Stimulated activated CD8-positive, alpha-beta memory T cell treated with anti-CD3 and anti-CD28 coated beads, Interleukin-12 subunit alpha, Interleukin-12 subunit beta, amount 100 ng/mL, for 1 hour (primary cell): ENCODE data around the gene SERPINB5.

Source experiments
- DNase-seq: peaks from one replicate; pipeline ENCODE4 v3.0.0-alpha.2; 2020; ENCODE audit warnings: low read depth

Gene SERPINB5

GRCh38 chr18:63468575-63468974, 8.2 kb upstream of the SERPINB5 start:
- no peak for DNase-seq

DNA sequence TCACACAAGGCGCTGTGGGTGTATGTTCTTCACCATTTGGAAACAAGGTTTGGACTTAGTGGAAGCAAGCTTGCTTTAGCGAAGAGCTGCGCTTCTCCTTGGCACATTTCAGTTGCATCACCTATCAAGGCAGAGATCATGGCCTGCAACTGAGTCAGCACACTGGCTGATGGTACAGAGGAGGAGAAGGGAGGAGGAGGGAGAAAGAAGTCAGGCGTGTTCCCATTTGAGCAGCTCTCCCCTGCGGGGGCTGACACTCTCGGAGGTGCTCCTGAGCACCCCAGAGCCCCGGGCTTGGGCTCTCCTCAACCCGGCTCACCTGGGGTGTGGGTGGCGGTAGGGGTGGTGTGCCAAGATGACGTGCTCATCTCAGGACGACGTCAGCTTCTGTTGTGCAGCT, 6.0 kb upstream of the SERPINB5 start:
- no peak for DNase-seq

GRCh38 chr18:63472380-63472779, 4.4 kb upstream of the SERPINB5 start:
- no peak for DNase-seq

GRCh38 chr18:63477200-63477599, 442 bp downstream of the SERPINB5 start:
- no peak for DNase-seq

GRCh38 chr18:63477968-63478367, 1.2 kb downstream of the SERPINB5 start:
- no peak for DNase-seq

DNA sequence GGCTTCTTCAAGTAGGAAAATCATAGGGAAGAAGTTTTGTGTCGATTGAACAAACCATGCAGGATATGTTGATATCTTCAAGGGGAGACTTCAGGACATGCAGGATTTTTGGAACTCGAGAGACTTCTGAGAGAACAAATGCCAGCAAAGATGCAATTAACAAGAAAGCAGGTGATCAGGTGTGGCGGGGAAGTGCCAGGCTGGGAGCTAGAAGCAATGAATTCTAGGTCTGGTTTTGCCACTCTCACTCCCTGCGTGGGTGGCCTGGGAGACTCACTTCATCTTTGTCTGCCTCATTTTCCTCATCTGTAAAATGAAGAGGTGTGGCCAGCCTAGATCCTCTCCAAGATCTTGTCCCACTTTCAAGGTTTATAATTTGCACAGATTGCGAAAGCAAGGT, 3.1 kb downstream of the SERPINB5 start:
- DNase-seq, result no peak

DNA sequence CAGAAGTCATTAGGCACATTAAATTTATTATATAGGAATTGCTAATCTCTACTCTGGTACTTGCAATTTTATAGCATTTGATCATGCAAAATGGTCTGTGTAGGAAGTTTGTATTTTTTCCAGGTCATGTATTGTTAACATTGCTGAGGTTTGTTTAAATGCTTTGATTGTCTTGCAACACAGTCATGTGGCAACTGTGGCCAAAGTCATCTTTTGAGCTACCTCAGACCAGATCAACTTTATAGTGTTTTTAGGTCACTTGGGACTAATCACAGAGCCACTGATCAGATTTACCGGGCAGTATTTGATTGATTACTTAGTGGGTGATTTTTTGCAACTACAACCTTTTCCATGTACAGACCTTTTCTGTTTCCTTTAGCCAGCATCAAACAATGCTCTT, 3.7 kb downstream of the SERPINB5 start:
- no peak for DNase-seq

DNA sequence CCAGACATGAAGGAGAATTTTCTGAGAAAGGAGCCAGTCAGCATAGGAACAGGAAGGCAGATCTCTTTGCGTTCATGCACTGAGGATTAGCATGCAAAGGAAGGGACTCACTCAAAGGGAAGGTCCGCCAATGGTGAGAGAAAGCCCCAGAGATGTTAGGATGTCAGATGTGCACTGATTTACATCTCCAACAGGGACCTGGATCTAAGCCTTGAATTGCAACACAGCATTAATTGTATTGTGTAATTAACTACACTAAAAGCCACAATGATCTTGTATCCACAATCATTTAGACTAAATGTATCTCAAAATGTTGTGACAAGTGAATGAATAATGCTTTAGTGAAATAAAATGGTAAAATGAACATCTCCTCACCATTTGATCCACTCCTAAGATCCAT, 4.2 kb downstream of the SERPINB5 start:
- no peak for DNase-seq

- no peak for DNase-seq
These were observed 10.9 kb downstream of the SERPINB5 start for GRCh38 chr18:63487676-63488075.

DNA sequence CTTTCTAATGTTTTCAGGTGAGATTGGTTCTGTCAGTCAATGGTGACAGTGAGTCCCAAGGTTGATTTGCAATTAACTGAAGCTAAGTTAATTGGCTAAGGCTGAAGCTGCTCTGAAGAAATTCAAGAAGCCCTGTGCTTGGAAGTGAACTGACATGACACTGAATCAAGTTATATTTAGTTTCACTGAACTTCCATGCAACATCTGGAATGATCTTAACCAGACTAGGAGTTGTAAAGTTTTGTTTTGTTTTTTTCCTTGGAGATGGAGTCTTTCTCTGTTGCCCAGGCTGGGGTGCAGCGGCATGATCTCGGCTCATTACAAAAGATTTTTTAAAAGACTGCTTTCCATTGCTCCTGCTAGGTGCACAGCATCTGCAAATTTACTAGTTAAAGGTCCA, 11.4 kb downstream of the SERPINB5 start:
- DNase-seq, result no peak

- DNase-seq, result no peak
These were observed 16.1 kb downstream of the SERPINB5 start for GRCh38 chr18:63492851-63493250.

DNA sequence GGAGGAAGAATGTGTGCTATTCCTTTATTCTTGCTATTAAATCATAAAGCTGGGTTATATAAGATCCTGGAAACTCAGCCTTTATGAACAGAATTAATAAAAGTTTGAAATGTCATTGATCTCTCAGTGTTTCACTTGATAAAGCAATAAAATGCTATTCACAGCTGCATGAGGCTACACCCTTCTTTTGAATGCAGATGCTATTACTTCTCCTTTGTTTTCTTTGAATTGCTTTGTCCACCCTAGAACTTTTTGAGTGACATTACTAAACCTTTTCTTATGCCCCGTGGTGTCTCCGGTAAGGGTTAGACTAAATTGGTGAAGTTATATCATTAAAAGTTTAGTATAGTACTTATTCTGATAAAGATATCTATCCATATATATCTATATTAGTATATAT, 18.9 kb downstream of the SERPINB5 start:
- DNase-seq, result no peak

DNA sequence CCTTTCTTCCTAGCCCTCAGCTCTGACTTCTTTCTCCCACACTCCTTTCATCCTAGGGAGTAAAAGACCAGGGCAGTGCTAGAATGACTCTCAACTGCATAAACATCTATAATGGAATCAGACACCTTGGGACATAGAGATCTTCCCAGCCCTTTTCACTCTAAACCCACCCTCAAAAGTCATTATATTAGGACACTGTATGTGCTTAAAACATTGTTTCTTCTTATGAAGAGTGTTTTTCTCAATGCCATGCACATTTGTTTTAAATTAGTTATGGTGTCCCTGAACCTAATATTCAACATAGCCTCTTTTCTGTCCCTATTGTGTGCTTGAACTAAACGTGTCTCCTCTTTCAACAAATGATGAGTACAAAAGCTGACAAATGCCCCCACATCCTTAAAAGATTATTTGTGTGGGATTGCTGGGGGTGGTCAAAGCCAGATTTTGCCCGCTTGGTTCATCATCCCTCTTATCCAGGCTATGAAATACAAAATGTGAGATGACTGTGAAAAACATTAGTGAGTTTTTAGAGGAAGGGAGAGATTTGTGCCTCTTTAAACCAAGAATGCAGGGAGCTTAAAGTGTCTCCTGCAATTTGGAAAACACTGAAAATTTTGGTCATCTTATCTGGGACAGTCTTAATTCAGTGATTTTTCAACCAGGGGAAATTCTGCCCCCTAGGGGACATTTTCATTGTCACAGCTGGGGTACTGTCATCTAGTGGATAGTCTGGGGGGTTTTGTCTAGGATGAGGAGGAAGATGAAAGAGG, 29.0 kb downstream of the SERPINB5 start:
- DNase-seq, result no peak

- no peak for DNase-seq
These were observed 29.5 kb downstream of the SERPINB5 start for GRCh38 chr18:63506336-63506646.

GRCh38 chr18:63508596-63508995, 31.8 kb downstream of the SERPINB5 start:
- no peak for DNase-seq

GRCh38 chr18:63511285-63511684, 34.5 kb downstream of the SERPINB5 start:
- no peak for DNase-seq

- DNase-seq, result no peak
These were observed 37.6 kb downstream of the SERPINB5 start for GRCh38 chr18:63514326-63514725.

- DNase-seq, result no peak
These were observed 38.3 kb downstream of the SERPINB5 start for GRCh38 chr18:63514888-63515678.

- no peak for DNase-seq
These were observed 39.0 kb downstream of the SERPINB5 start for GRCh38 chr18:63515801-63516200.

DNA sequence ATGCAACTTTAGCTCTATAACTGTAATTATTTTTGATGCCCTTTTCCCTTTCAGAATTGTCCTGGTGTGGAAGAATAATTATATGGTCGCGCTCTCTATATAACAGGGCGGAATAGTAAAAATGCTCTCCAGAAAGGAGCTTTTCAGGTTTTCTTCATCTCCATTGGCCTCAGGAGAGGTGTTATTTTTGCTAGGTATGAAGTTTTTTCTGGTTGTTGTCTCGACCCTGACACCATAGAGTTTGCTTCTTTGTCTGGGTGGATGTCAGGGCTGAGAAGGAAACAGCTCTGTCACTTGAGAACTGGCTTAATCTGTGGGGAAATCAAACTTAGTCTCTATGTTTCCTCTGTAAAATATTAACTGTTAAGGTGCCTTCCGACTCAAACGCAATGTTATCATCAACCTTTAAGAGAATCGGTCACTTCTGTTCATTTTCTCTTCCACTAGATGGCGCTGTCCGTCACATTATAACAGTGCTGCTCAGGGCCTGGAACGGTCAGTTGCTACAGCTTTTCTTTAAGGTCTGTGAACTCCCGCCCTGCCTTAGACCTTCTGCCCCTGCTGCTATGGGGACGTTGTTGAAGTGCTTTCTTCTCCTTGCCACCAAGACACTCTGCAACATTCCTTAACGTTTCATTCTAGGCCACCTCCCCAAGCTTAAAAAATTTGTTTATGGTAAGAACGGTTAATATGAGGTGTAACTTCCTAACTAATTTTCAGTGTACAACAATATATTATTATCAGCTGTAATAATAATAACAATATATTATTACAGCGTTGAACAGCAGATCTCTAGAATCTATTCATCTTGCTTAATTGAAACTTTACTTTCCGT, 41.6 kb downstream of the SERPINB5 start:
- DNase-seq, result peak; percentile 29

DNA sequence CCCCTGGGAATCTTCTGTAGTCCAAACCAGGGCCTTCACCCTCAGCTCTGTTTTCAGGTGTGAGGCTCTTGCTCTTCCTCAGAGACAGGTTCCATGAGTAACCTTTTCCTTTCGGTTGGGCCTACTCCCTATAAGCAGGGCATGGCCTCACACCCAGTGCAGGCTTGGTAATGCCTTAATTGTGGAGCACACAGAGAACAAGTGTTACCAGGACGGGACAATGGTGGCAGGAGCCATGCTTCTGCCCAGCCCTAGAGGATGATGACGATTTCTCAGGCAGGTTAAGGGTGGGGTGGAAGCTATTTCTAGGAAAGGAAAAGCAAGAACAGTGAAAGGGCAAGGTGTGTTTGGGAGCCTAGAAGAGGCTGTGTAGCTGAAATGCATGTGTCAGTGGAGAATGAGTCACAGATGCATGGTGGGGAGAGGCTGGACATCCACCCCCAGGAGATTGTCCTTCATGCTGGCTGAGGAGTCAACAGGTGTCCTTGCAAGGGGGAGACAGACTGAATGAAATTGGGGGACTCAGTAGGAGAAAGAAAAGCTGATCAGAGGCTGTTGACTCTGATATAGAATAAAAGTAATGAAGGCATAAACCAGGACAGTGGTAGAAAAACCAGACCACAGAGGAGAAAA, 43.4 kb downstream of the SERPINB5 start:
- no peak for DNase-seq

DNA sequence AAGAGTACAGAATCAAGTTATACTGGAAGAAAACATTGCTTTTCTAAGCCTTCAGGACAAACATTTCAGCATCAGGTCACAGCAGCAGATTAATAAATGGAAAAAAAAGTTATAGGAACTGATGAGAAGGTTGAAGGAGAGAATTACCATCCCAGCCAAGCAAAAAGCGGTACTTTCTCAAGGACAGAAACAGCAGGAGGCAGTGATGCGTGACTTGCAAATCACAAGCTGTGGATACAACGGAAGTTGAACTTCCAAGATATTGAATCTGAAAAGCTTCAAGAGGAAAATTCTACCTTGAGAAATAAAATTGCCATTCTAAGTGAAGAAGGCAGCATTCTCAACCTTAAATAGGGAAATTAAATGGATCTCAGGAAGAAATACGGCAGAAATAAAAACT, 46.9 kb downstream of the SERPINB5 start:
- no peak for DNase-seq
